HG02571 (cell line): ENCODE results near the gene PSD4.

ENCODE experiments used
- ATAC-seq: cut with Tn5 transposase; IDR thresholded peaks from one replicate; pipeline ENCODE4 v1.9.1; 2021; ENCODE audit warnings: mild to moderate bottlenecking, moderate library complexity; ENCODE audit not compliant: unreplicated experiment

PSD4 gene

DNA sequence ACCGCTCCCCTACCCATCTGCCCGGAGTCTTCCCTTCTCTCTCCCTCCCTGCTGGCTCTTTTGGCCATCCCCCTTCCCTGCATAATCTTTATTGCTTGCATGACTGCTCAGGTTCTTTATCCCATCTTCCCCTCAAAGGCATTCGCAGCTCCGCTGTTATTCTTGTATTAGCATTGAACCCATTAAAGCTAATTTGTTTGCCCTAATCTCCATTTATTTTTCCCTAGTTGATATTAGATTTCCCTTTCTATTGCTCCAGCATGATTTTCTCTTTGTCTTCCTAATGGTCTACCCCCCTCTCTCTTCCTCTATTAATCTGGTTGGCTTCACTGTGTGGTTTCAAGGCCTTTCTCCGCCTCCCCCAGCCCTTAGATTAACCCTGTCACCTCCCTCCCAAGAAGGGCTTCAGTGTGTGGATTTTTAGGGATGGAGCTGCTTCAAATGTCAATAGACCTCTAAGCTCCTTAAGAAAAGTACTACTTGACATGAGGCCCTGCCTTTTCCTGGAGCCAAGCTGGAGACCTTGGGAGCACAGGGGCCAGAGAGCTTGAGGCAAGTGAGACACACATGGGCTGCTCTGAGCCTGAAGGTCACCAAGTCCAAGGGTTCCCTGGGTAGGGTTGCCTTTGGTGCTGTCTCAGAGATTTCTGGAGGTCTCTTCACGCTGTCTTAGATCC is 84.8 kb downstream of the PSD4 start:
- no peak for ATAC-seq
